HG03135 (cell line): ENCODE measurements around the gene TMEM87B.
"Not testable (repeated sequence)": the region's sequence is repeated elsewhere in the genome, so short reads cannot be mapped to it uniquely, and the experiment has no call there.

Source experiments
- ATAC-seq: cut with Tn5 transposase; IDR thresholded peaks from one replicate; pipeline ENCODE4 v1.9.1; 2021; ENCODE audit warnings: mild to moderate bottlenecking, moderate library complexity; ENCODE audit not compliant: unreplicated experiment

Gene TMEM87B

DNA sequence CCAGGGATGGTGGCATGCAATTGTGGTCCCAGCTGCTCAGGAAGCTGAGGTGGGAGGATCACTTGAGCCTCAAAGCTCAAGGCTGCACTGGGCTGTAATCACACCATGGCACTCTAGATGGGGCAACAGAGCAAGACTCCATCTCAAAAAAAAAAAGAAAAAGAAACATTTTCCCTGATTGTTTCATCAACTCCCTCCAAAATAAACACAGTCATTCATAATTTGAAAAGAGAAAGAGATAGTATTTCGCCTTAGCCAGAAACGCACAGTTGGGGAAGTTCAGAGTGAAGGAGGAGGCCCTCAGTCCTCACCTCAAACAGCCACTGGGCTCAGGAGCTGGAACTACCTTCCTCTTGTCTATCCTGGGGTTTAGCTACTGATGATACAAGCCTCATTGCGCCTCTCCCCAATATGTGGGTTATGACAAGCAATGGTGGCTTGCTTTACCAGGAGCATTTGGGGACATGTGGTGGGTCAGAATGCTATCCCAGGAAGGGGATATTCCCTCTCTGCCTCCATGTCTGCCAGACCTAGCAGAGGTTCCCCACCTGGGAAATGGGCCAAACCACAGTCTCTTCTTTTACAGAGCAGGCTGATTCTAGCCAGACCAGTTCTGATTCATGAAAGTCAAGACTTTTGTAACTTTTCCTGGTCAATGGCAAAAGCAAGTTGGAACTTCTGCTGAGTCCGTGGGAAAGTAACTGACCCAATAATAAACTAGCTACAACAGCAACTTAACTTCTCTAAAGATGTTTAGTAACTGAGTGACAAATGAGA is 22.2 kb upstream of the TMEM87B start:
- ATAC-seq = no peak

DNA sequence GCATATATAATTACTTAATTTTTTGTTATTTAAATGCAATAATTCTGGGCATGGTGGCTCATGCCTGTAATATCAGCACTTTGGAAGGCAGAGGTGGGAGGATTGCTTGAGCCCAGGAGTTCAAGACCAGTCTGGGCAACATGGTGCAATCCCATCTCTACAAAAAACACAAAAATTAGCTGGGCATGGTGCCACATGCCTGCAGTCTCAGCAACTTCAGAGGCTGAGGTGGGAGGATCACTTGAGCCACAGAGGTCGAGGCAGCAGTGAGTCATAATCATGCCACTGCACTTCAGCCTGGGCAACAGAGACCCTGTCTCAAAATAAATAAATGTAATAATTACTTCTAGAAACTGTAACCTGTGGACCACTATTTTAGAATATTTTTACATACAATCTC is 21.5 kb upstream of the TMEM87B start:
- ATAC-seq = no peak

DNA sequence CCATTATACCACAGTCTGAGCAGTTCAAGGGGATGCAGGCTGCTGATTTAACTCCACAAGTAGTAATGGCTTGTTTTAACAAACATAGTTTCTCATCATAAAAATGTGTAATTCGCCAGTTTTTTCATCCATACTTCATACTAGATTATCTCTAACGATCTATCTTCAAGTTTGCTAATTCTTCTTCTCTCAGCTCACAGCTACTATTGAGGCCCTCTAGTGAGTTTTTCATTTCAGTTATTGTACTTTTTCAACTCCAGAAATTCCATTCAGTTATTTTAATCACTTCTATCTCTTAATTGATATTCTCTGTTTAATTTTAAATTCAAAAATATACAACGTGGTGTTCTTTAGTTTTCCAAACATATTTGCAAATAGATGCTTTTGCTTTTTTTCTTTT is 20.1 kb upstream of the TMEM87B start:
- ATAC-seq = no peak

DNA sequence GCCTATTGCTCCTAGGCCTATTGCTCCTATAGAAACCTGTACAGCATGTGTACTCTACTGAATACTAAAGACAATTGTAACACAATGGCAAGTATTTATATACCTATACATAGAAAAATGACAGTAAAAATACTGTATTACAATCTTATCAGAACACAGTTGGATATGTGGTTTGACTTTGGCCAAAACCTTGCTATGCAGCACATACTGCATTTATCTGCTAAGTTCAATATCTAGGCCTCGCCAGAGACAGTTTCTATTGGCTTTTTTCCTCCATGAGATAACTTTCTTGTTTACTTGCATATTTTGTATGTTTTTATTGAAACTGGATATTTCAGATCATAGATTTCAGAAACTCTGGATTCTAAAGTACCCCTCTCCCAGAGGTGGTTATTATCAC is 19.3 kb upstream of the TMEM87B start:
- ATAC-seq = no peak

DNA sequence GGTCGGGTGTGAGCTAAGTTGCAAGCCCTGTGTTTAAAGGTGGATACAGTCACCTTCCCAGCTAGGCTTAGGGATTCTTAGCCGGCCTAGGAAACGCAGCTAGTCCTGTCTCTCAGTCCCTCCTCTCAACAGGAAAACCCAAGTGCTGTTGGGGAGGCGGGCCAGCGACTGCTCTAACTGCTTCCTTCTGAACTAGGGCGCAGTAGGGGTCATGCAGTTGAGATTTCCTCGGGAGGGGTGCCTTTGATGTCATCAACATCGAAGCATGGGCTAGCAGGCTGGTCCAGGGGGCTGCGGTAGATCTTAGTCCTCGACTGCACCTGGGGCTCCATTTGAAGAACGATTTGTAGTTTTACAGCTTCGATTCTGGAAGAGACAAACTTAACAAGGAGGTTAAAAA is 15.5 kb upstream of the TMEM87B start:
- not testable (repeated sequence) for ATAC-seq

DNA sequence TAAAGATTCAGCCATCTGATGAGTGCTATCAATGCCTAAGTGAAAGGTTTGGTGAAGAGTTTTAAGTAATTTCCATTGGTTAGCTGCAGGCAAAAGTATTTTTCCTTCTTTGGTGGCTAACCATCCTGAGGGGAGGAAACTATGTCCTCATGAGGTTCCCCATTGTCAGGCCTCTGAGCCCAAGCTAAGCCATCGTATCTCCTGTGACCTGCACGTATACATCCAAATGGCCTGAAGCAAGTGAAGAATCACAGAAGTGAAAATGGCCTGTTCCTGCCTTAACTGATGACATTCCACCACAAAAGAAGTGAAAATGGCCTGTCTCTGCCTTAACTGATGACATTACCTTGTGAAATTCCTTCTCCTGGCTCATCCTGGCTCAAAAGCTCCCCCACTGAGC is 15.0 kb upstream of the TMEM87B start:
- not testable (repeated sequence) for ATAC-seq

DNA sequence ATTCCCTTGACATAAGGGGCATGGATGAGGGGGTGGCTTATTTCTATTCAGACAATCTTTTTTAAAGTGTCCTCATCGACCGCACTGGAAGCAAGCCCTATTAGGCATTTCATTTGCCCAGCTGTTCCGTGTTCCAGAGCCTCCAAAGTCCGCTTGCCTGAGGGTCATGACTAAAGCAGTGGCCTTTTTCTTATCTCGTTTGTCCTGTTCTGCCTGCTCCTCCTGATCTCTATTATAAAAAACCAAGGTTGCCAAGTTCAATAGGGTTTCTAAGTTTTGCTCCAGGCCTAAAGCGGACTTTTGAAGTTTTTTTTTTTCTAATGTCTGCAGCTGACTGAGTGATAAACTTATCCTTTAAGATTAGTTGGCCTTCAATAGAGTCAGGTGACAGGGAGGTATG is 13.6 kb upstream of the TMEM87B start:
- not testable (repeated sequence) for ATAC-seq

DNA sequence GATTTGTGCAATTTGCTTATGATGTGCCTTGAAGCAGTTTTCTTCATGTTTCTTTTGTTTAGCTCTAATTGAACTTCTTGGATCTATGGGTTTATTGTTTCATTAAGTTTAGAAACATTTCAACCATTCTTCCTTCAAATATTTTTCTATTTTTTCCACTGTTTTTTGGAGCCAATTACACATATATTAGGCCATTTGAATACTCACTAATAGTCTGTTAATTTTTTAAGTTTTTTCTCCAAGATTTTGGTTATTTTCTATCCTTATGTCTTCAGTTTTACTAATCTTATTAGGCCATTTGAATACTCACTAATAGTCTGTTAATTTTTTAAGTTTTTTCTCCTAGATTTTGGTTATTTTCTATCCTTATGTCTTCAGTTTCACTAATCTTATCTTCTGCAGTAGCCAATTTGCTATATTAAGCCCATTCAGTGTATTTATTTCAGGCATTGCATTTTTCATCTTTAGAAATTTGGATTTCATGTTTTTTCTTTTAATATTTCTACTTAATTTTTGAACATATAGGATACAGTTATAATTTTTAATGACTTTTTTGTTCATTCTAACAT is 9.5 kb upstream of the TMEM87B start:
- no peak for ATAC-seq

DNA sequence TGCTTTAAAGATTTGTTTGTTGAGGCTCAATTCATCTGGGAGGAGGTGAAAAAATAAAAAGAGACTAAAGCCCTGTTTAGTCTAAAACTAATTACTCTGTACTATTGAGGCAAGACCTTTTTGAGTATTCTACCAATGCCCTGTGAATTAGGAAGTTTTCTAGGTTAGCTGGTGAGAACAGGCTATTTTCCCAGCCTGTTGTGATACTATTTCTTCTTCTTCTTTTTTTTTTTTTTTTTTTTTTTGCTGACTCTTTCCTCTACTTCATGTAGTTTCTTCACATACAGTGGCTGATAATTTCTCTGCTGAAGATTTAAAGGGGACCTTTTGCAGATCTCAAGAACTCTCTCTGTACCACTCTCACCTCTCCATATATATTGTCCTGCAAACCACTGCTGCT is 8.8 kb upstream of the TMEM87B start:
- ATAC-seq = no peak

DNA sequence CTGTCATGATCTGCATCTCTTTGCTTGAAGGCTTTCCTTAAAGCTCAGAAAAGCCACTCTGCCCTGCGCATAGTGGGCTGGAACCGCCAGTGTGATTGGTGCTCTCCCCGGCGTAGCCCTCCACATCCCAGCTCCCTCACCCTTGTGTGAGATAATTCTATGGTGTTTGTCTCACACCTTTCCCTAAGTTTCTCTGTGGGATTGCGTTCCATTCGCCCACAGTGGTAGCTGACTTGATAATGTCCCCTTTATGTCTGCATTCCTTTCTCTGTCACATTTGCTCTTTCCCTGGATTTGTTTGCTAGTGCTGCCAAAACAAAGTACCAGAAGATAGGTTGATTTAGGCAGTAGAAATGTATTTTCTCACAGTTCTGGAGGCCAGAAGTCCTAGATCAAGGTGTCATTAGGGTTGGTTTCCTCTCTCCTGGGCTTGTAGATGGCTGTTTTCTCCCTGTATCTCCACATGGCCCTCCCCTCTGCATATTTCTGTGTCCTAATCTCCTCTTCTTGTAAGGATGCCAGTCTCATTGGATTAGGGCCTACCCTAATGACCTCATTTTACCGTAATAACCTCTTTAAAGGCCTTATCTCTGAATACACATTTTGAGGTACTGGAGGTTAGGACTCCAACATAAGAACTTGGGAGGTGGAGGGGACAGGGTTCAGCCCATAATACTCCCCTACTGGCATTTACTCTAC is 7.4 kb upstream of the TMEM87B start:
- ATAC-seq = no peak

DNA sequence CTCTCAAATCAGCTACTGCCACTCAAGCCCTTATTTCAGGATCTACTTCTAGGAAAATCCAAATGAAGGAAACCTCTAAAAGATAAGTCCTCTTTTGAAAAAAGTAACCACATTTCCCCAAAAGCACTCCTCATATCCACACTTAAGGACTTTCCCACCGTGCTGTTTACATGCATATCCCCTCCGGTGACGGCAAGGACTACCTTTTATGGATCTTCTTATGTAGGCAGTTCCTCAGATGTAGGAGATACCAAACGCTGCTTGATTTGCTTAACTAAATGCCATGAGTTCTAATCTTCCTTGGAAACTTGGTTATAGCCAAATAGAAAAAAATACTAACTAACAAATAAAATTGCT is 6.9 kb upstream of the TMEM87B start:
- ATAC-seq = no peak

DNA sequence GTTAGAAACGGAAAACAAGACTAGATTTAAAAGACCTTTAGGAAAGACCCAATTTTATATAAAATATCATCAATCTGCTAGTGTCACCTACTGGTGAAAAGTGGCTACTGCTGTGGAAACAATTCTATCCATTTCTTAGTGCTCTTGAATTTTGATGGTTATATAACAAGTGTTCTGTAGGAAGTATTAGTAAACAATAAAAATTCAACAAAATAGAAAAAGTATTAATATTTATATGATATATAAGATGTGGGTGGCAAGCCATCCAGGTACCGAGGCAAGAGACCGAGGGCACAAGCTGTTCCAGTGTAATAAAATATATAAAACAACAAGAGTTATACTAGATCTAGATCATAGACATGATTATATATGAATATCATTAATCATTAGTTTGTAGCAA is 6.2 kb upstream of the TMEM87B start:
- no peak for ATAC-seq

DNA sequence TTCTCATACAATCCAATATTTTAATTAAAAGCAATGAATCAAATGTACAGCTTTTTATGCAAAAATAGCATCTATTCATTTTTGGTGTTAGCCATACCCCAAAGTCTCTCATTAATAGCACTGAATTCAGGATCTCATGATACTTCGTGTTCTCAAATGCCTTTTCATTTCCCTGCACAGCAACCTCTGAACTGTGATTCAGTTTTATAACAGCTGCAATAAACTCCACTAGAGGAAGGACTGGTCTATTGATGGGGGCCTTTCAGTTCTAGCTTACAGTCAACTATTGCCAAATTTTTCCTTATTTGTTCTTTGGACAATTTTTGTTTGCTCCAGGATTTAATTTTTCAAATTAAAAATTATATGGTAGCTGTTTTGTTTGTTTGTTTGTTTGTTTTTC is 4.8 kb upstream of the TMEM87B start:
- ATAC-seq = no peak

DNA sequence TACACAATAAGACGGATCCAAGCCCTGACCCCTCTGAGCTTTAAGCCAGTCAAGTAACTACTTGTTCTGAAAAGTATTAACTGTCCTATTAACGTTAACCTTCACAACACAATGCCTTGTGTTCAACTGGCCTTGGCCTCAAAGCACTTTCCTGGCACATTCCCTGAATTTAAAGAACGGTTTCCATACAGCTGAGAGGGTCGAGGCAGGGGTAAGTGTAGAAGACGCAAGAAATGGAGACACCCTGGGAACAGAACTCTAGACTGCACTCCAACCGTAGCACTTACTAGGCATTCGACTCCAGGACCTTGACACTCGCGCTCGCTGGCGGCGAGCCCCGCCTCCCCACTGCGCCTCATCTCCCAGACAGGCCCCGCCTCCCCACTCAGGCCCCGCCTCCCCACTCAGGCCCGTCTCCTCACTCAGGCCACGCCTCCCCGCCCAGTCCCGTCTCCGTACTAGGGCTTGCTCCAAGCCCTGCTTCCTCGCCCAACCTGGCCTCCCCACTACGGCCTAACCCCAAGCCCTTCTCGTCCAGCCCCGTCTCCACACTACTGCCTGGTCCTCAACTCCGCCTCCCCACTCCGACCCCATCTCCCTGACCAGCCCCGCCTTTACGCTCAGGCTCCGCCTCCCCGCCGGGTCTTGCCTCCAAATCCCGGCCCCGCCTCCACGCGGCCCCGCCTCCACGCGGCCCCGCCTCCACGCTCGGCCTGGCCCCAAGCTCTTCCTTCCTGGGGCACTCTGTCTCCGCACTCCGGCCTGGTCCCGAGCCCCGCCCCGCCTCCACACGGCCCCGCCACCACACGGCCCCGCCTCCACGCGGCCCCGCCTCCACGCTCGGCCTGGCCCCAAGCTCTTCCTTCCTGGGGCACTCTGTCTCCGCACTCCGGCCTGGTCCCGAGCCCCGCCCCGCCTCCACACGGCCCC is 887 bp upstream of the TMEM87B start:
- ATAC-seq = peak; percentile 63

DNA sequence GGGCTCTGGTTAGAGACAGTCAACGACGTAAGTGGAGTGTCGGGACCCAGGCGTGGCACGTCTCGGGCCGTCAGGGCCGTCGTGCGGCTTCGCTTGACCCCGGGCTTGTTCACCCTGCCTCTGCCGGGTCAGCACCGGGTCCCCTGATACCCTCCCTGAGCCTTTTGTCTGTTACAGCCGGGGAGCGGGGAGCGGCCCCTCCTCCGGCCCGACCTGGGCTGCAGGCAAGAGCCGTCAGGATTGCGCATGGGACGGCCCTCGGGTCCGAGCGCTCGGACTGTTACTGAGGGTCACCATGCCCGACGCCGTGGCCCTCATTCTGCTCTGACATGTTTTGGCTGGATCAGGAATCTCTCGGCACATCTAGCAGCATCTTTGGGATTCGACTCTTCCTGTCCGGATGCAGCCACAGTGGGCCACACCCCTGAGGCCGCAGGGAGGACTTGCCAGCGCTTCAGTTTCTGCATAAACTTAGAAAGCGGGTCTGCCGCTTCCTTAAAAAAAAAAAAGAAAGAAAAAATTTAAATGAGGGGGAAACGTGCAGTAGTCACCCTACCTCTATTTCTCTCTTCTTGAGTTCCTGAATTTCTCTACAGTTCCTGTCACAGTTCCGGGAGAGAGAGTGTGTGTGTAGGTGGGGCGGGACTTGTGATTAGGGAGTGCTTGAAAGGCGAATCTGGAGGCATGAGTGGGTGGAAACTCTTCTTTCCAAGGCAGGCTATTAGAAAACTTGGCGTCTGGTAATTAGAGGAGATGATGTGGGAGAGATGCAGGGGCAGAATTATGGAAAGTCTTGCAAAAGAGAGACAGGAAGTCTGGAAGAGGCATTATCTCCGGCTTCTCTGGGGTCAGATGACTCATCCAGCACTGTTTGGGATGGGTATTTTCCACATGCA is 909 bp downstream of the TMEM87B start:
- peak; percentile 0 for ATAC-seq

DNA sequence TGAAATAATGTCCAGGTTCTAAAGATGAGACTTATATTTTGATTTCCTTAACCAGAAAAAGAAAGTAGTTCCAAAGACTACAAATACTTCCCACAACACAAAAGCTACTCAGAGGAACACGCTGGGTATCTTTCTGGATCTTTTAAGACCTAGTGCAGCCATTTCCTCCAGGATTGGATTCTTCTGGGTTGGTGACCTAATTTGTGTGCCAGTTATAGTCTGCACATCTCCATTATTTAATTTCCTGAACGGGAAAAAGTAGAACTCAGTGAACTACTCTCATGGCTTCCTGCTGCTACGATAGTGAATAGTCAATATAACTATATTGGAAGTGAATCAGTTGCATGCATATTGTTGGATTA is 1.5 kb downstream of the TMEM87B start:
- no peak for ATAC-seq

DNA sequence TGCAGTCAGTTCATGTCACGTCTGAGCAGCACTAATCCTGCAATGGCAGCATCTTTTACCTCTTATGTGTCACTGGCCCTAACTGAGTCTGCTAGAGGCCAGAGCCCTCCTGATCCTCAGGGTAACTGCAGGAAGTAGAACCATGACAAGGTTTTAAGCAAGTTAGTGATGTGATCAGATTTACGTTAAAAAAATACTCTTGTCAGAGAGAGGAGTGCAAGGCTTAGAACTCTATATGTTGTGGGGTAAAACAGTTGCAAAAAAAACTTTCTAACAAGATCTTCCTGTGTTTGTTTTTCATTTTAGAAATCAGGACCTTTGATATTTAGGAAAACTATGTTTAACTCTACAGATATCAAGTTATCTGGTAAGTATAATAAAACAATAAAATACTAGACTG is 4.6 kb downstream of the TMEM87B start:
- ATAC-seq = no peak

DNA sequence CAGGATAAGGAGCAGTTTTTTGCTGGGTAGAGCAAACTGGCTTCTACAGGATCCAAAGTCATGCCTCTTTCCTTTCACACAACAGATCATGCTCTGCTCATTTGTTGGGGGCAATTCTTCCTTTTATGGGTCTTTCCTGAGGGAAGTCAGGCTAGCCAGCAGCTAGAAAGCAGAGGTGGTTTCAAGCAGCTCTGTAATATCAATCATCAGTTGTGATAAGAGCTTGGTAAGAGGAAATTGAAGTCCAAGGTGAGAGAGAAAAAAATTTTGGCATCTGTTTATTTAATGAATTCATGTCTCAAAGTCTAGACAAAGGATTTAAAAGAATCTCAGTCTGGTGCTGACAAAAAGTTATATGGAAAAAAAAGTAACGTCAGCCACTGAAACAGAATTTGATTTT is 6.2 kb downstream of the TMEM87B start:
- ATAC-seq = no peak

DNA sequence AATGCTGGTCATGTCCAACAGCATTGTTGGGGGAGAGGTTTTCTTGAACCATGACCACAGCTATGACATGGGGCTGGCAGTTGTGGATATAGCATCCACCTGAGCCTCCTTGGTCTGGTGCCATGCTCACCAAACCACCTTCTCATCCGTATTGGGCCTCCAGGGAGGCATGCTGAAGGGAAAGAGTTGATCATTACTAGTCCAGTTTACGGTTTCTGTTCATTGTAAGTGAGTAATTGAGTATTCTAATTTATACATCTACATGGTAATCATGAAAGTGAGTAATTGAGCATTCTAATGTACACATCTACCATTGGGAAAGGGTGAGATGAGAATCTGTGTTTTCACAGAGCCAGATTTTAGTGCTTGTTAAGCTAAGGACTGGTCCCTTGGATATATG is 6.8 kb downstream of the TMEM87B start:
- ATAC-seq = no peak

DNA sequence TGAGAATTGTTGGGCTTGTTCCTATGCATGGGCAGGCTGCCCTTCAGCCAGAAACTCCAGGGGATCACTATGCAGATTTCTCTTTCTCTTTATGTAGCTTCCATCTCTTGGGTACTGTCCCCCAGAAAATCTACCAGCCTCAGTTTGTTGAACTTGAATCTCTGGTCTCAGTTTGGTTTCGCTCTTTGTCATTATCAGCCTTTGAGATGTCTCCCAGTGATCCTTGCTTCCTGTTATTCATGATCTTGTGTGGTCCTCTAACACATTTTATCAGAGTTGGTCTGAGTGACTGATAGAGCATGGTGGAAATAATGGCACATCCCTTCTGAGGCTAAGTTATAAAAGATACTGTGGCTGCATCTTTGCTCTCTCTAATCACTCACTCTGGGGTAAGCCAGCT is 7.8 kb downstream of the TMEM87B start:
- no peak for ATAC-seq
